ENCODE measurements around the gene SPAG9.

The SPAG9 gene

GRCh38 chr17:50939795-50940684, 180.6 kb downstream of the SPAG9 start:
- no peak for DNase-seq (ENCODE audit: low read depth in 3 of 3, low spot score in 1 of 3)

- no peak for DNase-seq (ENCODE audit: low read depth in 3 of 3, low spot score in 1 of 3)
Observed at GRCh38 chr17:50939542-50939794, 181.2 kb downstream of the SPAG9 start.

- DNase-seq (ENCODE audit: low read depth in 3 of 3, low spot score in 1 of 3): no peak
Observed at GRCh38 chr17:50938821-50939541, 181.7 kb downstream of the SPAG9 start.

- no peak for DNase-seq (ENCODE audit: low read depth in 3 of 3, low spot score in 1 of 3)
Observed at GRCh38 chr17:50935996-50936266, 184.7 kb downstream of the SPAG9 start.

GRCh38 chr17:50935221-50935995, 185.3 kb downstream of the SPAG9 start:
- DNase-seq (ENCODE audit: low read depth in 3 of 3, low spot score in 1 of 3): no peak

- no peak for DNase-seq (ENCODE audit: low read depth in 3 of 3, low spot score in 1 of 3)
Observed at GRCh38 chr17:50934672-50935220, 185.9 kb downstream of the SPAG9 start.

- no peak for DNase-seq (ENCODE audit: low read depth in 3 of 3, low spot score in 1 of 3)
Observed at GRCh38 chr17:50934161-50934560, 186.5 kb downstream of the SPAG9 start.

- DNase-seq (ENCODE audit: low read depth in 3 of 3, low spot score in 1 of 3): peak in 1 of 3 donors; percentile 30
Observed at GRCh38 chr17:50931144-50931908, 189.3 kb downstream of the SPAG9 start.

- DNase-seq (ENCODE audit: low read depth in 3 of 3, low spot score in 1 of 3): no peak
Observed at GRCh38 chr17:50928646-50929045, 192.0 kb downstream of the SPAG9 start.

GRCh38 chr17:50927287-50927686, 193.4 kb downstream of the SPAG9 start:
- DNase-seq (ENCODE audit: low read depth in 3 of 3, low spot score in 1 of 3): no peak

- no peak for DNase-seq (ENCODE audit: low read depth in 3 of 3, low spot score in 1 of 3)
Observed at GRCh38 chr17:50926523-50926922, 194.1 kb downstream of the SPAG9 start.

- no peak for DNase-seq (ENCODE audit: low read depth in 3 of 3, low spot score in 1 of 3)
Observed at GRCh38 chr17:50925296-50925891, 195.3 kb downstream of the SPAG9 start.

- no peak for DNase-seq (ENCODE audit: low read depth in 3 of 3, low spot score in 1 of 3)
Observed at GRCh38 chr17:50924800-50925199, 195.9 kb downstream of the SPAG9 start.

GRCh38 chr17:50924300-50924699, 196.4 kb downstream of the SPAG9 start:
- no peak for DNase-seq (ENCODE audit: low read depth in 3 of 3, low spot score in 1 of 3)

GRCh38 chr17:50923611-50924010, 197.1 kb downstream of the SPAG9 start:
- DNase-seq (ENCODE audit: low read depth in 3 of 3, low spot score in 1 of 3): no peak

GRCh38 chr17:50922721-50923405, 197.8 kb downstream of the SPAG9 start:
- DNase-seq (ENCODE audit: low read depth in 3 of 3, low spot score in 1 of 3): no peak

GRCh38 chr17:50922107-50922506, 198.6 kb downstream of the SPAG9 start:
- DNase-seq (ENCODE audit: low read depth in 3 of 3, low spot score in 1 of 3): no peak

GRCh38 chr17:50920891-50921586, 199.6 kb downstream of the SPAG9 start:
- no peak for DNase-seq (ENCODE audit: low read depth in 3 of 3, low spot score in 1 of 3)

- DNase-seq (ENCODE audit: low read depth in 3 of 3, low spot score in 1 of 3): no peak
Observed at GRCh38 chr17:50920041-50920410, 200.6 kb downstream of the SPAG9 start.

All from stimulated activated CD4-positive, alpha-beta T cell treated with anti-CD3 and anti-CD28 coated beads, TNF-alpha, amount 100 ng/mL, for 1 hour (primary cell).